ENCODE results near the gene DDX28. TPM values are rescaled to one million over a fixed set of nuclear protein-coding genes. Genes with fewer than 3 reads are reported as not detected.
"Not testable (repeated sequence)": the region's sequence is repeated elsewhere in the genome, so short reads cannot be mapped to it uniquely, and the experiment has no call there.

The DDX28 gene
- total RNA-seq, 1 experiment from 2014 or later = 22.5 TPM

GRCh38 chr16:68037841-68038597, 15.0 kb upstream of the DDX28 start:
- no peak for DNase-seq (ENCODE audit: low read depth)

GRCh38 chr16:68035227-68035626, 12.2 kb upstream of the DDX28 start:
- no peak for DNase-seq (ENCODE audit: low read depth)

DNA sequence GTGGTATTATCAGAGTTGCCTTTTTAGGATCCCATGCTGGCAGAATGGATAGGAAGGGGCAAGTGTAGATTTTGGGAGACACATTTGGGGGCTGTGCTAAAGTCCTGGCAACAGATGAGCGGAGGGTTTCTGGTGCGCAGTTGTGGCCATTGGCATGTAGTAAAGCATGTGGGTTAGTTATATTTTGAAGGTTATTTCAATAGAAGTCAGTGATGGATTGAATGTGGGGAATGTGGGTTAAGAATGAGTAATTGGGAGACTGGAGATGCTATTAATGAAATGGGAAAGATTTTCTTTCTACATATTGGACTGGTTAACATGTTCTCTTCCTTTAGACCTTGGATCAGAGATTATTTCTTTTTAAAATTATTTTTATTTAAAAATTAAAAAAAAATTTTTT, 10.1 kb upstream of the DDX28 start:
- DNase-seq (ENCODE audit: low read depth) = no peak

DNA sequence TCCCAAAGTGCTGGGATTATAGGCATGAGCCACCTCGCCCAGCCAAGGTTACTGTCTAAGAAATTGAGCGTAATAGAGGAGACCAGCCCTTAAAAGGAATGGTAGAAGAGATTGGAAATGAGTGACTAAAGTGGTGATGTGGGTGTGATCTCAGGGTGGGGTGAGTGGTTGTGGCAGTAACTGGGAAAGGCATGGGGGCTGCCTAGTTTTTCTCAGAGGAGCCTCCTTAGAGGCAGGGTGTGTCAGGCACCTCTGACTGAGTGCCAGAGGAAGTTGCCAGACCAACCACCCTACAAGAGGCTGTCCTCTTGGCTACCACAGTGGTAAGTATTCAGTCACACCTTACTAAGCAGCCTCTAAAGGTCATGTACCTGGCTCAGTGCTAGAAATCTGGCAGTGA, 8.9 kb upstream of the DDX28 start:
- peak; percentile 31 for DNase-seq (ENCODE audit: low read depth)

- DNase-seq (ENCODE audit: low read depth) = peak; percentile 48
Observed at GRCh38 chr16:68030108-68030507, 7.1 kb upstream of the DDX28 start.

- no peak for DNase-seq (ENCODE audit: low read depth)
Observed at GRCh38 chr16:68028996-68029395, 6.0 kb upstream of the DDX28 start.

GRCh38 chr16:68022278-68022727, 729 bp downstream of the DDX28 start:
- DNase-seq (ENCODE audit: low read depth) = no peak

DNA sequence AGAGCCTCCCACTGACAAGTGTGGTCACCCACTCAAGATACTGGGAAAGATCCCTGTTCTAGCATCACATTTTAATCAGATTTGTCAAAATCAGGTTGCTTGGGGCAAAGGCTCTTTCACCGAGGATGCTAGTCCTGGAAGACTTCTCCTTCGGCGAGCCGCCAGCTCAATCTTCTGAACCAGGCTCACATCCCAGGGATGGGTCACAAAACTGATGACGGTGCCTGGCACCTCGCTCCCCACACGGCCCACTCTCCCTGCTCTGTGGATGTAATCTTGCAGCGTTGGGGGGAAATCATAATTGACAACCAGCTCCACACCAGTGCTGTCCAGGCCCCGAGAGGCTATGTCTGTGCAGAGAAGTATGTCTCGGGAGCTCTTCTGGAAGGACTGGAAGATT, 1.5 kb downstream of the DDX28 start:
- no peak for DNase-seq (ENCODE audit: low read depth)

DNA sequence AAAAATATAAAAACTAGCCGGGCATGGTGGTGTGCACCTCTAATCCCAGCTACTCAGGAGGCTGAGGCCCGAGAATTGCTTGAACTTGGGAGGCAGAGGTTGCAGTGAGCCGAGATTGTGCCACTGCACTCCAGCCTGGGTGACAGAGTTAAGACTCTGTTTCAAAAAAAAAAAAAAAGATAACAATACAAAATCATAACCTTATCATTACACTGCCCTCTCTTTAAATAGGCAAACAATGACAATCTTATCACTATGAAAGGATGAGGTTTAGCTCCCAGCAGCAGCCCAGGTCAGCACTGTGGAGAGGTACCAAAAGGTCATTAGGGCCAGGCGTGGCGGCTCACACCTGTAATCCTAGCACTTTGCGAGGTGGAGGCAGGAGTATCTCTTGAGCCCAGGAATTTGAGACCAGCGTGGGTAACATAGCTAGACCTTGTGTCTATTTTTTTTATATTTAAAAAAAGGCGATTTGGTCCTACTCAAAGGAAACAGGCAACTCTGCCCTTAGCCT, 3.8 kb downstream of the DDX28 start:
- DNase-seq (ENCODE audit: low read depth) = no peak

DNA sequence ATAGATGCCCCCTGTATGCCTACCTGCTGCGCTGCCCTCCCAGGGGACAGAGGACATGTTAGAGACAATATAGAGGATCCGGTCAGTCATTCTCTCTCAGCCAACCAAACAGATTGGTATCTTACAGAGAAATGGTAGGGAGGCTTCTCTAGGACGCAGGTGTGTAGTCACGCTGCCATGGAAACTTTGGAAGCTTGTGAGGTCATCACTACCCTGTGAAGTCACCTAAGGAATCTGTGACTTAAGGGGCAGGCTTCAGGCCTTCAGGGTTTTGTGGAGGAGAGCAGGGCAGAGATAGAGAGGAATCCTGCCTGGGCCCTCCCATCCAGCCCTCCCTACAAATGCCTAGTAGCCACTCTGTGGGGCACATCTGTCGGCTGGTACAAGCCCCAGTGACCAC, 7.4 kb downstream of the DDX28 start, which contains the start of gene DPEP2NB:
Gene DPEP2NB (minus strand): TSS at position 231 of the 400 bp plus-strand sequence. CDS start 141 bp downstream, at position 90.
- DNase-seq (ENCODE audit: low read depth) = no peak

GRCh38 chr16:68013440-68013839, 9.6 kb downstream of the DDX28 start:
- DNase-seq (ENCODE audit: low read depth) = no peak

DNA sequence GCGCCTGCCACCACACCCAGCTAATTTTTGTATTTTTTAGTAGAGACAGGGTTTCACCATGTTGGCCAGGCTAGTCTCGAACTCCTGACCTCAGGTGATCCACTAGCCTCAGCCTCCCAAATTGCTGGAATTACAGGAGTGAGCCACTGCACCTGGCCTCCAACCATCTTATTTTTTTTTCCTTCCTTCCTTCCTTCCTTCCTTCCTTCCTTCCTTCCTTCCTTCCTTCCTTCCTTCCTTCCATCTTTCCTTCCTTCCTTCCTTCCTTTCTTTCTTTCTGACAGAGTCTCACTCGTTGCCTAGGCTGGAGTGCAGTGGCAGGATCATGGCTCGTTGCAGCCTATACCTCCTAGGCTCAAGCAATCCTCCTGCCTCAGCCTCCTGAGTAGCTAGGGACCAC, 13.2 kb downstream of the DDX28 start:
- DNase-seq (ENCODE audit: low read depth) = not testable (repeated sequence)

- no peak for DNase-seq (ENCODE audit: low read depth)
Observed at GRCh38 chr16:68009157-68009735, 13.8 kb downstream of the DDX28 start.

GRCh38 chr16:68005786-68006286, 17.2 kb downstream of the DDX28 start:
- no peak for DNase-seq (ENCODE audit: low read depth)

- no peak for DNase-seq (ENCODE audit: low read depth)
Observed at GRCh38 chr16:68005211-68005610, 17.8 kb downstream of the DDX28 start.

DNA sequence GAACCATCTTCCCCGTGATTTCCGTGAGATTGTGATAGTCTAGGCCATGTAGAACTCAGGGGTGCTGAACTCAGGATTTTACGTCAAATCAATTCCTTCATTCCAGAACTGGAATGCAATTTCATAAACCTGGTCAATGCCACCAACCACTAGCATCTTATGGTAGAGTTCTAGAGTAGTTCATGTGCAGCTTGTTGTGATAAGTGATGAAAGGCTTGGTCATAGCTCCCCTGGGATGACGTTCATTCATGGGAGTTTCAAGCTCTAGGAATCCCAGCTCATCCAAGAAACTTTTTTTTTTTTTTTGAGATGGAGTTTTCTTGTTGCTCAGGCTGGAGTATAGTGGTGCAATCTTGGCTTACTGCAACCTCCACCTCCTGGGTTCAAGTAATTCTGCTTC, 20.0 kb downstream of the DDX28 start:
- no peak for DNase-seq (ENCODE audit: low read depth)

GRCh38 chr16:68000450-68000849, 22.6 kb downstream of the DDX28 start:
- DNase-seq (ENCODE audit: low read depth) = no peak

GRCh38 chr16:67999985-68000384, 23.0 kb downstream of the DDX28 start:
- no peak for DNase-seq (ENCODE audit: low read depth)

- DNase-seq (ENCODE audit: low read depth) = not testable (repeated sequence)
Observed at GRCh38 chr16:67998779-67999688, 24.0 kb downstream of the DDX28 start, which contains the start of gene DPEP2. Gene DPEP2, minus strand, starts transcription at chr16:67999484. Its CDS starts 6,272 bp downstream, at chr16:67993212.

DNA sequence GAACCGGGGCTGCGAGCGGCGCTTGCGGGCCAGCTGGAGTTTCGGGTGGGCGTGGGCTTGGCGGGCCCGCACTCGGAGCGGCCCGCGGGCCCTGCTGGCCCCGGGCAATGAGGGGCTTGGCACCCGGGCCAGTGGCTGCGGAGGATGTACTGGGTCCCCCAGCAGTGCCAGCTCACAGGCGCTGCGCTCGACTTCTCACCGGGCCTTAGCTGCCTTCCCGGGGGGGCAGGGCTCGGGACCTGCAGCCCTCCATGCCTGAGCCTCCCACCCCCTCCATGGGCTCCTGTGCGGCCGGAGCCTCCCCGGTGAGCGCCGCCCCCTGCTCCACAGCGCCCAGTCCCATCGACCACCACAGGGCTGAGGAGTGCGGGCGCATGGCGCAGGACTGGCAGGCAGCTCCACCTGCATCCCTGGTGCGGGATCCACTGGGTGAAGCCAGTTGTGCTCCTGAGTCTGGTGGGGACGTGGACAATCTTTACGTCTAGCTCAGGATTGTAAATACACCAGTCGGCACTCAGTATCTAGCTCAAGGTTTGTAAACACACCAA, 24.7 kb downstream of the DDX28 start:
- DNase-seq (ENCODE audit: low read depth) = not testable (repeated sequence)

- no peak for DNase-seq (ENCODE audit: low read depth)
Observed at GRCh38 chr16:67996666-67997065, 26.4 kb downstream of the DDX28 start.
